ENCODE data around the gene SOS1.
"Not testable (repeated sequence)": the region's sequence is repeated elsewhere in the genome, so short reads cannot be mapped to it uniquely, and the experiment has no call there.

SOS1 gene

DNA sequence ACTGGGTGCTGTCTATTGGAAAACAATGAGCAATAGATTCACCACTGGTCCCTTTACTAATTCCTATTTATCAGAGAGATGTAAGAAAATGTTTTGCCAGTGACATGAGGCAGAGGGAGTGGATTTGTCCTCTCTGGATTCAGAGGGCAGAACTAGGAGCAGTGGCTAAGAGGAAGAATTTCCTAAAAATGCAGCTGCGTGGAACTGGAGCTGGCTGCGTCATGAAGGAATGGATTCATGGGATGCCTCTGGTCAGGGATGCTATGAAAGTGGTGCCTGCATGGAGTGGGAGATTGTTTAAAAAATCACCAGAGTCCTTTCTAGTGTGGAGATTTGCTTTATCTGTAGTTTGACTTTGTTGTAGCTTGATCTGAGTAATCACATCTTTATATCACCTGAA, 152.8 kb downstream of the SOS1 start:
- no peak for DNase-seq (ENCODE audit: low read depth)

- DNase-seq (ENCODE audit: low read depth), result no peak
These were observed 154.2 kb downstream of the SOS1 start for GRCh38 chr2:38966678-38967077.

DNA sequence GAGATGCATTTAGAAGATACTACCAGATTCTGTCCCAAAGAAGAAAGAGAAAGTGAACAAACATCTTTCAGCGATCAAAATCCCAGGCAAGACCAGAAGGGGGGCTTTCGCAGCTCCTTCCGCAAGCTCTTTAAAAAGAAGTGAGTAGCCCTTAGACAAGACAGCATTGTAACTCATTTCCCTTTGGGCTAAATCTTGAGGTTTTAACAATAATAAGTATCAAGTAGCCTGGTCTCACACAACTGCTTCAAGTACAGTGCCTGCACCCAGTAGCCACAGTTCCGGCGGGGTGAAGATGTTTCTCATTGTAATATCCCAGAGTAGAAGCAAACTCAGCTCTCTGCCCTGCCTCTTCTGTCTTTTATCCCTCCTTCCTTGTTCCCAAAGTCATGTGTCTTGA, 154.8 kb downstream of the SOS1 start:
- DNase-seq (ENCODE audit: low read depth), result no peak

- no peak for DNase-seq (ENCODE audit: low read depth)
These were observed 160.1 kb downstream of the SOS1 start for GRCh38 chr2:38960609-38961320.

DNA sequence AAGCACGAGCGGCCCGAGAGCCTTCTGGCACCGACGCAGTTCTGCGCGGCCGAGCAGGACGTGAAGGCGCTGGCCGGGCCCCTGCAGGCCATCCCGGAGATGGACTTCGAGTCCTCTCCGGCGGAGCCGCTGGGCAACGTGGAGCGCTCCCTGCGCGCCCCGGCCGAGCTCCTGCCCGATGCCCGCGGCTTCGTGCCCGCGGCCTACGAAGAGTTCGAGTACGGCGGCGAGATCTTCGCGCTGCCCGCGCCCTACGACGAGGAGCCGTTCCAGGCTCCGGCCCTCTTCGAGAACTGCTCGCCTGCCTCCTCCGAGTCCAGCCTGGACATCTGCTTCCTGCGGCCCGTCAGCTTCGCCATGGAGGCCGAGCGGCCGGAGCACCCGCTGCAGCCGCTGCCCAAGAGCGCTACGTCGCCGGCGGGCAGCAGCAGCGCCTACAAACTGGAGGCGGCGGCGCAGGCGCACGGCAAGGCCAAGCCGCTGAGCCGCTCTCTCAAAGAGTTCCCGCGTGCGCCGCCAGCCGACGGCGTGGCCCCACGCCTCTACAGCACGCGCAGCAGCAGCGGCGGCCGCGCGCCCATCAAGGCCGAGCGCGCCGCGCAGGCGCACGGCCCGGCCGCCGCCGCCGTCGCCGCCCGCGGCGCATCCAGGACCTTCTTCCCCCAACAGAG, 160.8 kb downstream of the SOS1 start:
- no peak for DNase-seq (ENCODE audit: low read depth)

DNA sequence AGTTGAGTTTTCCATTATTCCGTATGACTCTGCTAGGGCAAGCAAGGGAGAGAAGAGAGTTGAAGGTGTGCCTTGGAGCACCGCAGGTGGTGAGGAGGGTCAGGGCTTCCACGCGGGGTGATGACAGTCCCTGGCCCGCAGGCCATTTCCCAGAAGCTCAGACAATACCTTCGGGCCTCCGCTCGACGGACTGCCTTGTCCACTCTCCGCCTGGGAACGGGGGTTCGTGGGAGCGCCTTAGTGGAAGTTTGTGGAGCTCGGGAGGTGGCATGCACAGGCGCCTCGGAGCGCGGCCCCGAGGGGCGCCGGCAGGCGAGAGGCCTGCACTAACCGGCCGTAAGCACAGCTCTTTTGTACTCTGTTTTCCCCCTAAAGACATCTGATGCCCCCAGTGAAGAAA, 161.4 kb downstream of the SOS1 start:
- no peak for DNase-seq (ENCODE audit: low read depth)

DNA sequence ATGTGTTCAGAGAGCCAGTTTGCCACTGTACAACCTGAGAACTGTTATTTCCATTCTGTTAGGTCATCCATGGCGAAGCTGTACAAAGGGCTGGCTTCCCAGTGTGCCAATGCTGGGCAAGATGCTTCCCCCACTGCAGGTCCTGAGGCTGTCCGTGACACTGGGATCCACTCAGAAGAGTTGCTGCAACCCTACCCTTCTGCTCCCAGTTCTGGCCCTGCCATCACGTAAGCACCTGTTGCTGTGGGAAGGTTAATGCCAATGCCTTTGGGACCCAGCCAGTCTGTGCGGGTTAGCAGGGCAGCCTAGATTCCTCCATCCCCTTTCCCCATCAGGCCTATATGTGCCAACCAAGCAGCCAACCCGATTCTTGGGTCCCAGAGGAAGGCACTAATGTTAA, 162.9 kb downstream of the SOS1 start:
- DNase-seq (ENCODE audit: low read depth), result no peak

- DNase-seq (ENCODE audit: low read depth), result no peak
These were observed 169.1 kb downstream of the SOS1 start for GRCh38 chr2:38951766-38952165.

DNA sequence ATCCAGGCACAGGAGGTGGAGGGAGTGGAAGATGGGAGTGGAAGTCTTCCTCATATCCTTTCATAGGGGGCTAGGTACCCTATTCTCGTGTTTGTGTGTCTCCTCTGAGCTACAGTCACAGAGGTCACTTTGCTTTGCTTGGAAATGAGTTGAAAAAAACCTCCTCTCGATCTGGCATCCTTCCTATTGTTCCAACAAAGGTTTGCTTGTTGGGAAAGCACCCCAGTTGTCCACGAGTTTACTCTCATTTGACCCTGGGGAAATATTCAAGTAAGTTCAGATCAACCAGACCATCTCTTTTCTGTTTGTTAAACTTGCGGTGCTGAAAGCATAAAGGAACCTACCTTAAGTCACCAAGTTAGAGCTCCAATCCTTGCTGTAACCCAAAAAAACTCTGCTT, 171.9 kb downstream of the SOS1 start:
- no peak for DNase-seq (ENCODE audit: low read depth)

DNA sequence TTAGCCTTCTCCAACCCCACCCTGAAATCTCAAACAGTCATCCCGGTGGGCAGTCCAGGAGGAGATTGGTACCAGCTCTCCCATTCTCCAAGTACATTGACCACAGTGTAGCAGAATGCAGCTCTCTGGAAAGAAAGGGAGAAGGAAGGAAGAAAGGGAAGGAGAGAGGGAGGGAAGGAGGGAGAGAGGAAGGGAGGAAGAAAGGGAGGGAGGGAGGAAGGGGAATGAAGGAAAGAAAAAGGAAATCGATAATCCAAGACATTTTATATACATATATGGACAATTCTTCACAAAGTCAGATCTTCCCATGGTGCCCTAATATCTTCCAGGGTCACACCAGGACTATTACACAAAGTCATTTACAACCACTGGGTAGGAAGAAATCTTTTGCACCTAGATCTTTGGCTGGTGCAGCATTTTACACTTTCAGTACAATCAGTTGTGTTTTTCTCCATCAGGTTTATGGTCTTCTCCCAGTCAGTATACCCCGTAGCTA, 172.4 kb downstream of the SOS1 start:
- DNase-seq (ENCODE audit: low read depth), result no peak

GRCh38 chr2:38947241-38948239, 173.3 kb downstream of the SOS1 start:
- DNase-seq (ENCODE audit: low read depth), result no peak

GRCh38 chr2:38945911-38946310, 174.9 kb downstream of the SOS1 start:
- no peak for DNase-seq (ENCODE audit: low read depth)

GRCh38 chr2:38945372-38945771, 175.5 kb downstream of the SOS1 start:
- DNase-seq (ENCODE audit: low read depth), result no peak

- DNase-seq (ENCODE audit: low read depth), result no peak
These were observed 177.1 kb downstream of the SOS1 start for GRCh38 chr2:38943784-38944183.

- DNase-seq (ENCODE audit: low read depth), result no peak
These were observed 180.1 kb downstream of the SOS1 start for GRCh38 chr2:38940746-38941145.

GRCh38 chr2:38937548-38937947, 183.3 kb downstream of the SOS1 start:
- DNase-seq (ENCODE audit: low read depth), result no peak

GRCh38 chr2:38936516-38936915, 184.3 kb downstream of the SOS1 start:
- DNase-seq (ENCODE audit: low read depth), result not testable (repeated sequence)

- DNase-seq (ENCODE audit: low read depth), result no peak
These were observed 185.2 kb downstream of the SOS1 start for GRCh38 chr2:38935568-38936172.

- no peak for DNase-seq (ENCODE audit: low read depth)
These were observed 186.1 kb downstream of the SOS1 start for GRCh38 chr2:38934742-38935141.

- DNase-seq (ENCODE audit: low read depth), result peak; percentile 37
These were observed 187.2 kb downstream of the SOS1 start for GRCh38 chr2:38933653-38934052.

DNA sequence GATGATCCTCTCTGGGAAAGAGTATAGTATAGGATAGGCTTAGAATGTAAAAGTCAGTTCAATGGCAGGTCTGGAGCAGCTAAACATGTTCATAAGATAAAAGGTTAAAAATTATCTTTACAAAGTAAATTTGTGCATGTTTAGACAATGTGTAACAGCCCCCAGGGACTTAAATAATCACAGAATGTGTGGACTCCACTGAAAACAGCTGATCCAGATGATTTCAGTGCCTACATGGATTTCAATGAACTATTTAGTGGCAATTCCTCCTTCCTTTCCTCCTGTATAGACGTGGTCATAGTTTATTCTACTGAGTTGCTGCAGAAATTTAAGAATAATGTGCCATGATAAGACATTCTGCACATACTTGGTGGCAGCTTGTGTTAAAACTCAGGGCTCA, 188.3 kb downstream of the SOS1 start:
- no peak for DNase-seq (ENCODE audit: low read depth)
